IPS DF 4.7 (cell line): ENCODE results near the gene ACBD4.
"Not testable (repeated sequence)": the region's sequence is repeated elsewhere in the genome, so short reads cannot be mapped to it uniquely, and the experiment has no call there.

Experiments
- DNase-seq: peaks from one replicate; pipeline ENCODE4 v3.0.0-alpha.2; 2013; ENCODE audit warnings: low spot score; ENCODE audit errors: extremely low read depth

ACBD4 gene

DNA sequence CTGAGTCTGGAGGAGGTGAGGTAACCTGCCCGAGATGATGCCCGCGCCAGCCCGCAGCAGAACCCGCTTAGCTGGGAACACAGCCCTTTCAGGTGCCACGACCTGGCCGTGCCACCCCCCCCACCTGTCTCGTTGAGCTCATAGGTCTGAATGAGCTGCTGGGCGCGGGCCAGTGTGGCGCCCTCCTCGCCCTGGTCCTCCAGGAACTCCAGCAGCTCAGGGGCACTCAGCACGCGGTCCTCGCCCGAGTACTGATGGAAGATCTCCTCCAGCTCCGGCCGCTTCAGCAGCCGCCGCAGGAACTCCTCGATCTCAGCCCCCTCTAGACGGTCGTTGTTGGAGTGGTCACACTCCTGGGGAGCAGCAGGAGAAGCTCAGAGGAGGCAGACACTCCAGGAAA is 16.8 kb upstream of the ACBD4 start:
- no peak for DNase-seq

DNA sequence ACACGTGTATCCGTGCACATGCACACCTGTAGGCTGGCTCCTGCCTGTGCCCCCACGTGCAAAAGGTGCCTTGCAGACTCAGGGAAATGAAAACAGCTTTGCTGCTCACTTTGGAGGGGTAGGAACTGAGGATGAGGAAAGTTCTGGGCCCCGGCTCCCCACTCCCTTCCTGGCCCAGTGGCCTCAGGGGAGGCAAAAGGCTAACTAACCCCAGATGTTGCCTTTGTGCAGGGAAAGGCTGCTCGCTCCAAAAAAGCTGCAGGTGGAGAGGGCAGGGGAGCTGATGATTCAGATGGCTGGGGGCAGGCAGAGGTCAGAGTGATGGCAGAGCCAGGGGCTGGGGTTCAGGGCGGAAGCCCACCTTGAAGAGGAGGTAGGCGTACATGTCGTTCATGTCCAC is 15.5 kb upstream of the ACBD4 start:
- DNase-seq = no peak

DNA sequence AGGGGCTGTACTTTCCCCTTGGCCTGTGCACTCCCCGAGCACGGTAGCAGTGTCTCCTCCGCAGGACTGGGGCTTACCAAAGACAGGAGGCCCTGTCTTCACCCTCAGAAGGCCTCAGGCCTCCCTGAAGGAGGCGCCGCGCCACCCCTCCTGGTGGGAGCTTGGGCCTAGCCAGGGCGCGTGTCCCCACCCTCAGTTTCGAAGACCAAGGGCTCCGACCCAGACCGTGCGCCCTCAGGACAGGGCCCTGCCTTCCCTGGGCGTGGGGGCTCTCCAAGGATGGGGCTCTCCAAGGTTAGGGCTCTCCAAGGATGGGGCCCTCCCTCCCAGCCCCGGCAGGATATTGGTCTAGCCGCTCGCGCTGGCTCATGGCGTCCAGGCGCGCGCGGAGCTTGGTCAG is 14.9 kb upstream of the ACBD4 start:
- DNase-seq = no peak

DNA sequence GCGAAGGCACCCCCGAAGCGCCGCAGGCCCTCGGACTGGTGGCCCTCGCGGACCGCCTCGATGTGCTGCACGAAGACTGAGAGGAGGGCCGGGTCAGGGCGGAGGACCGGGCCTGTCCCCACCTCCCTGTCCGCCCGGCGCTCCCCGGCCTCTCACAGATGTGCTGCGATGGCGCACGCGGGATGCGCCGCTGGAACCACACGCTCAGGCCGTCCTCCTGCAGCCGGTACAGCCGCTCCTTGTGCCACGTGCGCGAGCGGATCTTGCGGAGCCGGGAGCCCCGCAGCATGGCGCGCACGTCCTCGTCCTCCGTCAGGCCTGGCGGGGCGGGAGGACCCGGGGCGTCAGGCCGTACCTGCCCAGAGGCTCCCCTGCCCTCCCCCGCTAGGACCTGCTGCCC is 14.4 kb upstream of the ACBD4 start:
- DNase-seq = no peak

DNA sequence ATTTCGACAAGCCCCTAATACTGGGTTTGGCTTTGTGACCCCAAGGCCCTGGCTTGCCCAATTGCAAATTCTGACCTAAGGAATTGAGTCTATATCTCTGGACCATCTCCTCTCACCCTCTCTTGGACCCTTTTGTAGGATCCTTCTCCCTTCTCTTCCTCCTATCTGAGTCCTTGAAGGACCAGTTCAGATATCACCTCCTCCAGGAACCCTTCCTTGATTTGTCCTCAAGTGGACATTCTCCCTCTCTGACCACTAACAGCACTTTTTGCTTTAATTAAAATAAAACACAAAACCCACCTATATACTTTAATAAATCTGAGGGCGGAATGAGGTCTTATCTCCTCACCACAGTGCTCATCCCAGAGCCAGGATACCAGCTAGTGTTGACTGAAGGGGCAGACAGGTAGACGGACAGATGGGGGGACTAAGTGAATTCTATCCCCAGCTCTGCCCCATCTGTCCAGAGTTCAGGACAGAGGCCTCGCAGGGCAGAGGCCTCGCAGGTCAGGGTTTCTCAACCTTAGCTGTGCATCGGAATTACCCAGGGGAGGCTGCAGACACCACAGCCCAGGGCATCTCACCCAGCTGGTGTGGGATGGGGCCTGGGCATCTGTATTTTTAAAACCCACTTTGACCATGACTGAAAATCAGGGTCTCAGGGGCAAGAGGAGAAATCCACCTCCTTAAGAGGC is 12.3 kb upstream of the ACBD4 start:
- no peak for DNase-seq

DNA sequence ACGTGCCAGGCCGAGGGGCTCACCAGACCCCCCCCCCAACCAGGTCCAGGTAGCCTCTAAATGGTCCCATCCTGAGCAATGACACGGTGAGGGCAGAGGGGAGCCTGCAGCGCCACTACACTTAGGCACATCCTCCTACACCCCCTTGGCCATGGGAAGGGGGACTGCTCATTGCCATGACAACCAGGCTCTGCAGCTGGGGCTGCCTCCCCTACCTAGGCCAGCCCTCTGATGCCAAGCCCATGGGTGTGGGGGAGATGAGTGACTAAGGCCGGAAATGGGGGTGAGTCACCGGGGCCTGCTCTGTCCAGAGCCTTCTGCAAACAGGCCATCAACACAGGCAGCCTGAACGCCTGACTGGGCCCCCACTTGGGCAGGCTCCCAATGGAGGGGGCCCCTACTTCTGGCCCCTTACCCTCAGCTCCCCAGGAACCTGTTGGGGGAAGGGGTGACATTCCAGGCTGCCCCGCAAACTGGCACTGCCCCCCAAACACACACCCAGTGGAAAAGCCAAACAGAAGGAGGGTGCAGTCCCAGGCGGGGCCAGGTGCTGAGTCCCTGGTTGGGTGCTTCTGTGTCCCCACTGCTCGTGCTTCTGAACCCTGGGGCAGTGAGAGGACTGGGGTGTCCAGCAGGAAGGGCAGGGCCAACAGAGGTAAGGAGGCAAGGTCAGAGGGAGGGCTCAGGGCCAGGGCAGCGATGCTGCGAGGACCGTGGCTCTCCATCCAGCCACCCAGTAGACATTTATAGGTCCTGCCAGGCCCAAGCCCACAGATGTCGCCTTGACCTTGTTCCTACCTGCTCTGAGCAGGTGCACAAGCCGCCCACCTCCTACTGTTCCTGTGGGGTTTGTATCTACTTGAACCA is 11.3 kb upstream of the ACBD4 start:
- DNase-seq = no peak

DNA sequence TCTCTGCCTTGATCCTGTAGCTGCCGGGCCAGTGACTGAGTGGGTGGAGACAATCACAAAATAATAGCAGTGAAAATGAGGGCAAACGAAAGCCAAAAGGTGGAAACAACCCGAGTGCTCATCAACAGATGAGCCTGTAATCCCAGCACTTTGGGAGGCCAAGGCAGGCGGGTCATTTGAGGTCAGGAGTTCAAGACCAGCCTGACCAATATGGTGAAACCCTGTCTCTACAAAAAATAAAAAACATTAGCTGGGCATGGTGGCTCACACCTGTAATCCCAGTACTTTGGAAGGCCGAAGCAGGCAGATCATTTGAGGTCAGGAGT is 10.7 kb upstream of the ACBD4 start:
- DNase-seq = not testable (repeated sequence)

DNA sequence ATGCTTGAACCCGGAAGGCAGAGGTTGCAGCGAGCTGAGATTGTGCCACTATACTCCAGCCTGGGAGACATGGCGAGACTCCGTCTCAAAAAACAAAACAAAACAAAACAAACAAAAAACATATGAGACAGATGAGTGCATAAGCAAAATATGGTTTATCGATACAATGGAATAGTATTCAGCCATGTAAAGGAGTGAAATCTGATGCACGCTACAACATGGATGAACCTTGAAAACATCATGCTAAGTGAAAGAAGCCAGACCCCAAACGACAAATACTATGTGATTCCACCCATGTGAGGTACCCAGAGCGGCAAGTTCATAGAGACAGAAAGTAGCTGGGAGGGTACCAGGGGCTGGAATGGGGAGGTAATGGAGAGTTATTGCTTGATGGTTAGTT is 10.0 kb upstream of the ACBD4 start:
- DNase-seq = no peak

DNA sequence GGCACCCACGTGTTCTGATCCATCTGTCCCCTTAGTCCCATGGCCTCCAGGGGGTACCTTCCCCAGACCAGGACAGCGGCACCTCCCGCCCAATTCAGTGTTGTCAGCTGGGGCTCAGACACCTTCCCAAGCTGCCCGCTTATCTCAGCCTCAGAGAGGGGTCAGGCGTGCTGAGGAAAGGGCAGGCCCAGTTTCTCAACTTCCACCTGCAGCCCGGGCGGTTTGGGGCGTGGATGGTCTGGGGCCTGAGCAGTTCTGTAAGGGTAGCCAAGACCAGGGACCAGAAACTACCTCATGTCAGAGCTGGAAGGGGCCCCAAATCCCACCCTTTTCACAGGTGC is 8.3 kb upstream of the ACBD4 start:
- no peak for DNase-seq

DNA sequence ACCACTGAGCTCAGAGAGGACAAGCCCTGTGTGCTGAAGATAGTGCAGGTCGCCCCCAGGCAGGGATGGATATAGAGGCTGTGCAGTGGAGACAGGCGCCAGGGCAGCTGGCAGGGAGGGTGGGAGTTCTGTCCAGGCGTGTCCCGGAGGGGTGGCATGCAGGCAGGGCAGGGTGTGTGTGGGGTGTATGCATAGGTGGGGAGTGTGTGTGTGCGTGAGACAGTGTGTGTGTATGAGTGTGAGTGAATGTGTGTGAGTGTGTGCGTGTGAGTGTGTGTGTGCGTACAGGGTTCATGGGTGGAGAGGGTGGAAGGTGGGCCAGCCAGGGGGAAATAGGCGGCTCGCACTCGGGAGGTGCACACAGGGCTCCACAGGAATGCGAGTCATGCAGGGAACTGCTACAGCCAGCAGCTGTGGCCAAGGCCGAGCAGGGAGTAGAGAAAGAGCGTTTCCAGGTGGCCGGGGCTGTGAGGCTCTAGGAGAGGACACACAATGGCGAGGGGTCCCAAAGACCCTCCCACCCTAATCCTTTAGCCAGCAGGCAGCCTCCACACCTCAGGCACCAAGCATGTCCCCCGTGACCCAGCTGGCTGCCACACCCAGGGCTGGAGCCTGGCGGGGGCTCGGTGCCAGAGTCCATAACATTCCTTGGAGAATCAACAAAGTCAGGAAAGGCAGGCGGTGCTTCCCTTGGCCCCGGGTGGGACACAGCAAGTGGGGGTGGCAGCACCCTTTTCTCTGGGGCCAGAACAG is 7.8 kb upstream of the ACBD4 start:
- DNase-seq = no peak

DNA sequence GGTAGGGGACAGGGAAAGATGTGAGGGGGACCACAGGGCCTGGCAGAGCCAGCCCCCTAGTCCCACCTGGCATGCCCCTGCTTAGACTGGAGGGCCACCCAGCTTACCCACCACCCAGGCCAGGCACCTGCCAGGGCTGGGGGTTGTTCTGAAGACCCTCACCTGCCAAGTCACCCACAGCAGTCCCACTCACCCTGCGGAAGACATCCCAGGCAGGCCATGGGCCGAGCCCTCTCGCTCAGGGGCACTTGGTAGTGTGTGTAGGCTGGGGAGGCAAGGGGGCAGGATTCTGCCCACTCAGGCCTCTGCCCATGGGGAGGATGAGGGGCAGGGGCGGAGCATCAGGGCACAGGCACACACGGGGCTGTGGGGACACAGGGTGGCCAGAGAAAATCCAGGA is 7.2 kb upstream of the ACBD4 start:
- no peak for DNase-seq

DNA sequence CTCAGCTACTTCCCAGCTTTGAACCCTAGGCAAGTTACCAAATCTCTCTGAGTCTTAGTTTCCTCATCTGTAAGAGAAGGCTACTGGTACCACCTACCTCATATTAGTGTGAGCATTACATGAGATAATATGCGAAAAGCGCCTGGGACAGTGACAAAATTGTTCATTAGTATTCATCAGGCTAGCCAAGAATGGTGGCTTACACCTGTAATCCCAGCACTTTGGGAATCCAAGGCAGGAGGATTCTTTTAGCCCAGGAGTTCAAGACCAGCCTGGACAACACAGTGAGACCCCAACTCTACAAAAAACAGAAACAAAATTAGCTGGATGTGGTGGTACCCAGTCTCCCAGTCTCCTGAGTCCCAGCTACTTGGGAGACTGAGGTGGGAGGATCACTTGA is 6.5 kb upstream of the ACBD4 start:
- DNase-seq = no peak

DNA sequence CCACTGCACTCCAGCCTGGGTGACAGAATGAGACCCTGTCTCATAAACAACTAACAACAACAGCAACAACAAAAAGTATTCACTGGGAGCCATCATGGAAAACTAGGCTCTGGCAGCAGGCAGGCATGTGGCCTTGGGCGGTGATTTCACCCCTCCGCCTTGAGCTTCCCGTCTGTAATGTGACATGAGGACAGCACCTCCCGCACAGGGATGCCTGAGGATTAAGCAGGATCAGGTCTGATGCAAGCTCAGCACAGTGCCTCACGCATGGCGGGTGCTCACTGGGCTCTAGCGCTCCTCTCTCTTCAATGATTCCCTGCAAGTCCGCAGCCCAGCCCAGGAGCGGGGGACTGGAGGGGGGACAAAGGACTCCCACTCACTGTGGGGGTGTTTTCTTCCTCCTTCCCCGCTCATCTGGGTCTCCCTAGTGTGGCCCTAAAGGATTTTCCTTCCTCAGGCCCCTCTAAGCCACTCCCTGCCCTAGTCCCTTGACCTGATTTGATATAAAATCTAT is 6.0 kb upstream of the ACBD4 start:
- DNase-seq = no peak

DNA sequence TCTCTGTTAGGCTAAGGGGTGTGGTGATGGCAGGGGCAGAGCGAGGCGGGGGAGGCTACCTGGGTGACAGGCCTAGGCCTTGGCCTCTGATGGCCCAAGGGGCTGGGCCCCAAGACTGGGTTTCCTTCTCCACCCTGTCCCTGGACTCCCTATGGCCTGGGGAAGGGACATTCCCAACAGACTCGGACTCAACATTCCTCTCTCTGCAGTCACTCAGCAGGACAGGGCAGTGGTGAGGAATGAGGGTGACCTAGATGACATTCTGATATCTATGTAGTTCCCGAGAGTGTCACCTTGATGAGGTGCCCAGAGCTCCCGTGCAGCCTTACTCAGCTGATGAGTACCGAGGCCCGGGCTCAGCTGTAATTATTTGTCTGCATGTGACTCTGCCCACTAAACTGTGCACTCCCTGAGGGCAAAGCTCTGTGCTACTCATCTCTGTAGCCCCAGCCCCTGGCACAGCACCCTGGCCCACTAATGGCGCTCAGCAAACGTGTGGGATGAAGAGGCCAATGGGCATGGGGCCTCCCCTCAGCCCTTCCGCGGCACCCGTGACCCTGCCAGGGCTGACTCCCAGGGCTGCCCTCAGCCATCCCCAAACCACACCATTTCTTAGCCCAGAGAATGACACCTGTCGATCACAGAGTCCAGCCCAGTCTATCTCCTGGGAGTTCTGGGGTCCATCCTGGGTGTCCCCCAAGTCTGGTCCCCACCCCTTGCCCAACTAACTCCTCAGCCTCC is 5.4 kb upstream of the ACBD4 start:
- DNase-seq = no peak

DNA sequence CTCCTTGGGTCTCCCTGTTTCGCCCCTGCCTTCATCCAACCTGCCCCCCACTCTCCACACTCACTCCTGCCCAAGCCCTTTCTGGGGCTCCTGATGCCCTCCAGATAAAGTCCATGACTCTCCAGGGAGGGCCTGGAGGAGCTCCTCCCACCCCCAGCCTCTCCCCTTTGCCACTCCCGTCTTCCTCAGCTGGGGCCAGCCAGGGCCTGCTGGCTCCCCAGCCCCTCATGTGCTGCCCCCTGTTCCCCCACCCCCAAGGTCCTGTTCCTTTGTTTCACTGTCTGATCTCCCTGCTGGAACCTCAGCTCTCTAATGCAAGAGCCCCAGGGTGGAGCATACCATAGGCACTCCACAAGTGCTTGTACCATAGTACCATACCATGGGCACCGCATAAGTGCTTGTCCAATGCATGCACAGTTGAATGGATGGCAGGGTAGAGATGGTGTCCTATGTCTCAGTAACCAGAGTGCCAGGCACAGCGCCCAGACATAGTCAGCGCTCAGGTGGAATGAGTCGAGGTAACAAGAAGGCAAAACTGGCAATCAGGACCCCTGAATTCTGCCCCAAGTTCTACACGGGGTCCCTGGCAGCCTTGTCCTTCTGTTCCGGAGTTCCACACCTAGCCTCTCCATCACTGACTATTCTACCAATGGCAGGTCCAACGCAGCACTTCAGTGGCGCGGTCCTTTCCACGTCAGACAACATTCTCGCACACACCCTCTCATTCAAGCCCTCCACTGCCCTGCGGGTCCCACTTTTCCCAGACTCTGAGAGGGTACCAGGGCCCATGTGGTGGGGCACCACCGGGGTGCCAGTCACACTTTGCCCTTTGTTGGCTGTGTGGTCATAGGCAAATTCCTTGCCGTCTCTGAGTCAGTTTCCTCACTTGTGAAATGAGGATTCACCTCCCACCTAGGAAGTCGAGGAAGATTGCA is 4.5 kb upstream of the ACBD4 start:
- no peak for DNase-seq

DNA sequence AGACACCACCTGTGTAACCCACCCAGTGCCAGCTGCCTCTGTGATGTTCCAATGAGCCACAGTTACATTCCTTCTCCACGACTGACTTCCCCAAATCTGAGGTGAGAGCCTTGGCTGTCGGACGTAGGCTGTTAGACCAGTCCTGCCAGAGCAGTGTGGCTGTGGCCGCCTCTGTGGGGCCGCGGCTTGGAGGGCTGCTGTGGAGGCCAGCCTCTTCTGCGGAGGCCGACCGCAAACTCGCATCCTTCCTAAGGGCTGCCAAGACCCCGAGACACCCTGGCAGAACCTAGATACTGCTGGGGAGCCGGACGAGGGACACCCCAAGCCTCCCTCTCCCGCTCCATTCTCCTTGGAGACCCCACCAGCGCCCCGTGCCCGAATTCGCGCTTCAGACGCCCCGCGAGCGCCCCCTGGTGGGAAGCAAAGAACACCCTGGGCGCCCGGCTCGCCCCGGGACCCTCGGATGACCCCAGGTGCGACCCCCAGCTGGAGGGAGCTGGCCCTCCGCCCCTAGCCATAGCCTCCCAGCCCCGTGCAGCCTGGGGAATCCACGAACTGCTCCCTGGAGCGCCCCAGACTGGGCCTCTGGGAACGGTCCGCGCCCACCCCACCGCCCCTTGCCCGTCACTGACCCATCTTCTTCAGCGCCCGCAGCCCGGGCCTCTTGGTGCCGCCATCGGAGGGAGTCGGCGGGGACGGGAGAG is 3.7 kb upstream of the ACBD4 start:
- DNase-seq = no peak

DNA sequence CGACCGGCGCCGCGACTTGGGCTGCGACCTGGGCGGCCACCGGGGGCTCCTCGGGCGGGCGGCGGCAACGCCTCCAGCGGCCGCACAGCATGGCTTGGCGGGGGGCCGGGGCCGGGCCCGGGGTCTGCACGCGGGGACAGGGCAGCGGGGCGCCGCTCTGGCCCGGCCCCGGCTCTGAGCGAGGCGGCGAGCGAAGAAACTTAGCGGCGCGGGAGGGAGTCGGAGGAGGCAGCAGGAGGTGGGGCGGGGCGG is 3.2 kb upstream of the ACBD4 start, which contains the start of gene PLCD3:
PLCD3 (minus strand) TSS at position 196 of the 252 bp plus-strand sequence; CDS start at position 91, 105 bp downstream.
- no peak for DNase-seq

DNA sequence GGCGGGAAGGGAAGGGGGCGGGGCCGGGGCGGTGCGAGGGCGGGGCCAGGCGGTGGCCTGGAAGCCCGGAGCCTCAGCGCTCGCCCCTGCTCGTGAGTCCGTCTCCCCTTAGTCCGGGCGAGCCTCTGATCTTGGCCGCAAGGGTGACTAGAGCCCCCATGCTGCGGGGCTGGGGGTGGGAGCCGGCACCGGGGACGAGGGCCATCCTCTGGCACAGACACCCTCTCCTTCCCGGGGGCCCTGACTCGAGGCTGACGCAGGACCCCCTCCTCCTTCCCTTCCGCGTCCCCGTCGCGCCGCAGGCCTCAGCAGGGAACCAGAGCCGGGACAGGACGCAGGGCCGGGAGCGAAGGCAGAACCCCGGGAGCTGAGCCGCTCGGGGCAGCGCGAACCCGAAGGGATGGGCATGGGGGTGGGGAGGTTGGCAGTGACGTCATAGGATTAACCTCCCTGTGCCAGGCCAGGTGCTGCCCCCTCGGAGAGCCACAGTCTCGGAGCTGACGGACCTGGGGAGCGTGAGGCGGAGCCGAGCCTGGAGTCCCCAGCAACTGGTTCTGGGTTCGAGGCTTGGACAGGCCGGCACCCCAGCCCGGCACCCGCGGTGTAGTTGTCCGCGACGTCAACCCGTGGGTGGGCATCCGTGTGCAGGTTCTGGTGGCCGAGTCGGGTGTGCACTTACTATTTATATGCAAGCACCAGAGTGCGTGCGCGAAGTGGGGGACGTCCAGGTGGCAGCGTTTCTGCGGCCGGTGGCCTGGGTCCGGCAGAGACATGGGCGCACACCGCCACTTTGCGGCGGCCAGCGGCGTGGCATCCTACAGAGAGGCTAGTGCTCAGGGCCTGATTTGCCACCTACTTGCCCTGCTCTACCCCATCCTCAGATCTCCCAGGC is 2.7 kb upstream of the ACBD4 start:
- DNase-seq = no peak
